ENCODE results near the gene ADARB2. TPM values are rescaled to one million over a fixed set of nuclear protein-coding genes. Genes with fewer than 3 reads are reported as not detected.

Gene ADARB2
- total and polyA plus RNA-seq, 10 of the 15 experiments (the other 5 are each of a cell fraction or from before 2014, with no cell fraction given): 0.02 to 4.1 (median 0.76) TPM

DNA sequence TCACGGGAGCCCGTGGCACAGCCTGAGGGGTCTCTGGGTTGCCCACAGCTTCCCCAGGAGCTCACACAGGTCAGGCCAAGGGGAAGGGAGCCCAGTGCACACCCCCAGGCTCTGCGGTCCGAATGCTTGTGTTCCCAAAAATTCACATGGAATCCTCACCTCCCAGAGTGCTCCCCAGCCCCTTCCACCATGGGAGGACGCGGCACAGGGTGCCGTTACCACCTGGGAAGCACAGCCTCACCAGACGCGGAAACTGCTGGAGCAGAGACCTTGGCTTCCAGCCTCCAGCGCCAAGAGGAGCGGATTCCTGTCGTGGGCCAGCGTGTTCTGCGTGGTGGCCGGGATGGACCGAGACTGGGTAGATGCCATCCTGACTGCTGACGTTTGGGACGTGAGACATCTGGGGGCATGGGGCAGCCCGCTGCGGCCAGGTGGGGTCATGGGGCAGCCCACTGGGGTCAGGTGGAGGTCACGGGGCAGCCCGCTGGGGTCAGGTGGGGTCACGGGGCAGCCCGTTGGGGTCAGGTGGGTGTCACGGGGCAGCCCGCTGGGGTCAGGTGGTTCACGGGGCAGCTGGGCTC is 531.8 kb downstream of the ADARB2 start:
- H3K9me3 ChIP-seq (replicated peaks; ENCODE audit: control insufficient read depth, insufficient read depth, low read length): no peaks in the 10 kb centered on the region
- no peak for DNase-seq (ENCODE audit: low read depth, low spot score)
- H3K4me2 ChIP-seq (ENCODE audit: control insufficient read depth, insufficient read depth): no peak overlapping the region
- RAD21 ChIA-PET (ENCODE audit: unreplicated experiment): no interaction called here
- no peaks in the 10 kb centered on the region for H3K36me3 ChIP-seq (ENCODE audit: control insufficient read depth in 2 of 2, insufficient read depth in 2 of 2, low read length in 1 of 2)
- H2AFZ ChIP-seq (ENCODE audit: control insufficient read depth, low read depth, low read length): no peak overlapping the region
- H3K9ac ChIP-seq (ENCODE audit: control insufficient read depth, insufficient read depth, low read length): no peak overlapping the region
- ATAC-seq: no peak
- H3K79me2 ChIP-seq (ENCODE audit: control insufficient read depth, insufficient read depth, low read length): no peaks in the 10 kb centered on the region
- POLR2A ChIA-PET: interaction anchor here (0.7 kb wide), 1 partner anchor 368 kb away, joined by 3 read pairs; no protein-coding TSS in a partner anchor
- no TSS peak for BruUV-seq (replicated peaks)
- H3K4me1 ChIP-seq (ENCODE audit: control insufficient read depth, insufficient read depth, low read length): no peaks in the 10 kb centered on the region
- intact Hi-C loops (cut with micrococcal nuclease; ENCODE audit: unreplicated experiment) (no loop called here), in situ Hi-C loops (cut with MboI) (no loop called here)
- TF ChIP-seq SRF (IDR thresholded peaks at IDR 0.05; ENCODE audit: low read depth in 2 of 2, low read length in 2 of 2): no peak
- no peak for TF ChIP-seq TCF3 (IDR thresholded peaks at IDR 0.05; ENCODE audit: borderline replicate concordance, insufficient read depth, low read depth, low read length)
- TF ChIP-seq, protein P1, sequence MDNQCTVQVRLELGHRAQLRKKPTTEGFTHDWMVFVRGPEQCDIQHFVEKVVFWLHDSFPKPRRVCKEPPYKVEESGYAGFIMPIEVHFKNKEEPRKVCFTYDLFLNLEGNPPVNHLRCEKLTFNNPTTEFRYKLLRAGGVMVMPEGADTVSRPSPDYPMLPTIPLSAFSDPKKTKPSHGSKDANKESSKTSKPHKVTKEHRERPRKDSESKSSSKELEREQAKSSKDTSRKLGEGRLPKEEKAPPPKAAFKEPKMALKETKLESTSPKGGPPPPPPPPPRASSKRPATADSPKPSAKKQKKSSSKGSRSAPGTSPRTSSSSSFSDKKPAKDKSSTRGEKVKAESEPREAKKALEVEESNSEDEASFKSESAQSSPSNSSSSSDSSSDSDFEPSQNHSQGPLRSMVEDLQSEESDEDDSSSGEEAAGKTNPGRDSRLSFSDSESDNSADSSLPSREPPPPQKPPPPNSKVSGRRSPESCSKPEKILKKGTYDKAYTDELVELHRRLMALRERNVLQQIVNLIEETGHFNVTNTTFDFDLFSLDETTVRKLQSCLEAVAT (IDR thresholded peaks at IDR 0.05): no peak
- TF ChIP-seq NFXL1 (IDR thresholded peaks at IDR 0.05; ENCODE audit: borderline replicate concordance): no peak
- TF ChIP-seq RBBP5 (conservative IDR thresholded peaks at IDR 0.05): no peak
- TF ChIP-seq, protein P2, sequence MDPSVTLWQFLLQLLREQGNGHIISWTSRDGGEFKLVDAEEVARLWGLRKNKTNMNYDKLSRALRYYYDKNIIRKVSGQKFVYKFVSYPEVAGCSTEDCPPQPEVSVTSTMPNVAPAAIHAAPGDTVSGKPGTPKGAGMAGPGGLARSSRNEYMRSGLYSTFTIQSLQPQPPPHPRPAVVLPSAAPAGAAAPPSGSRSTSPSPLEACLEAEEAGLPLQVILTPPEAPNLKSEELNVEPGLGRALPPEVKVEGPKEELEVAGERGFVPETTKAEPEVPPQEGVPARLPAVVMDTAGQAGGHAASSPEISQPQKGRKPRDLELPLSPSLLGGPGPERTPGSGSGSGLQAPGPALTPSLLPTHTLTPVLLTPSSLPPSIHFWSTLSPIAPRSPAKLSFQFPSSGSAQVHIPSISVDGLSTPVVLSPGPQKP (IDR thresholded peaks at IDR 0.05; ENCODE audit: low read depth, low read length): no peak
- no peak; the same call in 1 of the 2 replicates for TF ChIP-seq NR2F1 (conservative IDR thresholded peaks at IDR 0.05)
- TF ChIP-seq ZNF24 (IDR thresholded peaks at IDR 0.05): no peak
- TF ChIP-seq, protein P3, sequence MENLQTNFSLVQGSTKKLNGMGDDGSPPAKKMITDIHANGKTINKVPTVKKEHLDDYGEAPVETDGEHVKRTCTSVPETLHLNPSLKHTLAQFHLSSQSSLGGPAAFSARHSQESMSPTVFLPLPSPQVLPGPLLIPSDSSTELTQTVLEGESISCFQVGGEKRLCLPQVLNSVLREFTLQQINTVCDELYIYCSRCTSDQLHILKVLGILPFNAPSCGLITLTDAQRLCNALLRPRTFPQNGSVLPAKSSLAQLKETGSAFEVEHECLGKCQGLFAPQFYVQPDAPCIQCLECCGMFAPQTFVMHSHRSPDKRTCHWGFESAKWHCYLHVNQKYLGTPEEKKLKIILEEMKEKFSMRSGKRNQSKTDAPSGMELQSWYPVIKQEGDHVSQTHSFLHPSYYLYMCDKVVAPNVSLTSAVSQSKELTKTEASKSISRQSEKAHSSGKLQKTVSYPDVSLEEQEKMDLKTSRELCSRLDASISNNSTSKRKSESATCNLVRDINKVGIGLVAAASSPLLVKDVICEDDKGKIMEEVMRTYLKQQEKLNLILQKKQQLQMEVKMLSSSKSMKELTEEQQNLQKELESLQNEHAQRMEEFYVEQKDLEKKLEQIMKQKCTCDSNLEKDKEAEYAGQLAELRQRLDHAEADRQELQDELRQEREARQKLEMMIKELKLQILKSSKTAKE (IDR thresholded peaks at IDR 0.05; ENCODE audit: low read depth, poor library complexity, severe bottlenecking): no peak
- TF ChIP-seq CREM (IDR thresholded peaks at IDR 0.05; ENCODE audit: low read depth): no peak
- TF ChIP-seq CBX3 (IDR thresholded peaks at IDR 0.05; ENCODE audit: borderline replicate concordance, low read depth): no peak
- no peak for TF ChIP-seq SMC3 (IDR thresholded peaks at IDR 0.05; ENCODE audit: borderline replicate concordance, low read length)
- TF ChIP-seq FOXM1 (IDR thresholded peaks at IDR 0.05; ENCODE audit: low read depth, low read length): no peak
- WGBS (ENCODE audit: insufficient coverage, insufficient replicate concordance, low lambda C conversion rate, missing lambda C conversion rate): 73% methylated on average over 17 of the region's 27 CpGs
- no peak overlapping the region for H3K27ac ChIP-seq (ENCODE audit: control insufficient read depth, insufficient read depth)
- no peak overlapping the region for H3K4me3 ChIP-seq
- H3K27me3 ChIP-seq (replicated peaks in 1 of 2; ENCODE audit: control insufficient read depth in 2 of 2, insufficient read depth in 2 of 2, low read length in 1 of 2): peaks cover 0 to 2% of the 10 kb centered on the region in 2 experiments; a peak in 2 of 4 replicates
- CTCF ChIA-PET: no interaction called here
- no peak for FAIRE-seq
- SMC1A ChIA-PET (ENCODE audit: uncharacterized antibody, unreplicated experiment): interaction anchor here (0.6 kb wide), 1 partner anchor 1420 kb away, joined by 3 read pairs; no protein-coding TSS in a partner anchor
- H4K20me1 ChIP-seq (ENCODE audit: control insufficient read depth, insufficient read depth): no peaks in the 10 kb centered on the region

Data from GM12878 (cell line).